Mucosa of gallbladder (tissue), 1 donor: ENCODE data around the gene THSD7B. TPM values are rescaled to one million over a fixed set of nuclear protein-coding genes. Genes with fewer than 3 reads are reported as not detected.
A peak's percentile ranks its signal among the peaks of the same experiment; 100 is the strongest.
"Not testable (repeated sequence)": the region's sequence is repeated elsewhere in the genome, so short reads cannot be mapped to it uniquely, and the experiment has no call there.

ENCODE experiments used
- DNase-seq: peaks from one replicate; pipeline ENCODE4 v3.0.0-alpha.2; 2020; ENCODE audit warnings: low spot score
- total RNA-seq: library from RNA; stranded (reverse); gene quantifications from one replicate; pipeline ENCODE4 v1.2.1, GENCODE V29; 2021
- donor health status: DM: no; HTN: no; CAD: no.

Gene THSD7B, protein sequence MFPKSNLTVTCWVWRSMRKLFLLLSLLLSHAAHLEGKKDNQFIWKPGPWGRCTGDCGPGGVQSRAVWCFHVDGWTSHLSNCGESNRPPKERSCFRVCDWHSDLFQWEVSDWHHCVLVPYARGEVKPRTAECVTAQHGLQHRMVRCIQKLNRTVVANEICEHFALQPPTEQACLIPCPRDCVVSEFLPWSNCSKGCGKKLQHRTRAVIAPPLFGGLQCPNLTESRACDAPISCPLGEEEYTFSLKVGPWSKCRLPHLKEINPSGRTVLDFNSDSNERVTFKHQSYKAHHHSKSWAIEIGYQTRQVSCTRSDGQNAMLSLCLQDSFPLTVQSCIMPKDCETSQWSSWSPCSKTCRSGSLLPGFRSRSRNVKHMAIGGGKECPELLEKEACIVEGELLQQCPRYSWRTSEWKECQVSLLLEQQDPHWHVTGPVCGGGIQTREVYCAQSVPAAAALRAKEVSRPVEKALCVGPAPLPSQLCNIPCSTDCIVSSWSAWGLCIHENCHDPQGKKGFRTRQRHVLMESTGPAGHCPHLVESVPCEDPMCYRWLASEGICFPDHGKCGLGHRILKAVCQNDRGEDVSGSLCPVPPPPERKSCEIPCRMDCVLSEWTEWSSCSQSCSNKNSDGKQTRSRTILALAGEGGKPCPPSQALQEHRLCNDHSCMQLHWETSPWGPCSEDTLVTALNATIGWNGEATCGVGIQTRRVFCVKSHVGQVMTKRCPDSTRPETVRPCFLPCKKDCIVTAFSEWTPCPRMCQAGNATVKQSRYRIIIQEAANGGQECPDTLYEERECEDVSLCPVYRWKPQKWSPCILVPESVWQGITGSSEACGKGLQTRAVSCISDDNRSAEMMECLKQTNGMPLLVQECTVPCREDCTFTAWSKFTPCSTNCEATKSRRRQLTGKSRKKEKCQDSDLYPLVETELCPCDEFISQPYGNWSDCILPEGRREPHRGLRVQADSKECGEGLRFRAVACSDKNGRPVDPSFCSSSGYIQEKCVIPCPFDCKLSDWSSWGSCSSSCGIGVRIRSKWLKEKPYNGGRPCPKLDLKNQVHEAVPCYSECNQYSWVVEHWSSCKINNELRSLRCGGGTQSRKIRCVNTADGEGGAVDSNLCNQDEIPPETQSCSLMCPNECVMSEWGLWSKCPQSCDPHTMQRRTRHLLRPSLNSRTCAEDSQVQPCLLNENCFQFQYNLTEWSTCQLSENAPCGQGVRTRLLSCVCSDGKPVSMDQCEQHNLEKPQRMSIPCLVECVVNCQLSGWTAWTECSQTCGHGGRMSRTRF (N-terminal part only)
- total RNA-seq, result 0.75 TPM

GRCh38 chr2:136765256-136766072 lies at the start of gene THSD7B:
TSS of gene THSD7B (plus strand) at chr2:136765545. CDS start at chr2:136882179, 116,634 bp downstream.
- no peak for DNase-seq

DNA sequence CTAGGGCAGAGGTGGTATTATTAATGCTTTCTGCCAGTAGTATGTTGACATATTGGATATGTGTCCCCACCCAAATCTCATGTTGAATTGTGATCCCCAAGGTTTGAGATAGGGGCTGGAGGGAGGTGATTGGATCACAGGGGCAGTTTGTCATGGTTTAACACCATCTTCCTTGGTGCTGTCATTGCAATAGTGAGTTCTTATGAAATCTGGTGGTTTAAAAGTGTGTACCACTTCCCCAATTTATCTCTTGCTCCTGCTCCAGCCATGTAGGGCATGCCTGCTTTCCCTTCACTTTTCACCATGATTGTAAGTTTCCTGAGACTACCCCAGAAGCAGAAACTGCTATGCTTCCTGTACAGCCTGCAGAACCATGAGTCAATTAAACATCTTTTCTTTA lies 47.1 kb upstream of the THSD7B start:
- no peak for DNase-seq

- DNase-seq, result peak; percentile 17
Observed at GRCh38 chr2:136727973-136728699, 37.2 kb upstream of the THSD7B start.

- no peak for DNase-seq
Observed at GRCh38 chr2:136736236-136736635, 29.1 kb upstream of the THSD7B start.

GRCh38 chr2:136738044-136738443 lies 27.3 kb upstream of the THSD7B start:
- DNase-seq, result no peak

DNA sequence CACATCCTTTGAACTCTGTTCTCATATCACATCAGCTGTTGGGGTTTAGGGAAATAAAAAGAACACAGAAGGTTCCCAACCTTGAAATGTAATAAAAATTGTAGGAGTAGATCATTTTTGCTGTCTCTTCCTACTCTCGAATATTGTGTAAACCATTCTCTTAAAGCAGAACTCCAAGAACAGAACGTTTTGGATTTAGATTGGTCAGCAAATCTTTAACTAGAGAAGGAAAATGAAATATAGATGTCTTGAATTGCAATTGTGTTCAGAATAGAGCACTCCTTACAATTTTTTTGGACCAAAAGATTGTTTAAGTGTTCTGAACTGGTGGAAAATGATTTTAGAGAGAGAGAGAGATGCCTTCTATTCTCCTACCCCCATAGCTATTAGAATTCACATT lies 23.9 kb upstream of the THSD7B start:
- no peak for DNase-seq

- no peak for DNase-seq
Observed at GRCh38 chr2:136750065-136750464, 15.3 kb upstream of the THSD7B start.

DNA sequence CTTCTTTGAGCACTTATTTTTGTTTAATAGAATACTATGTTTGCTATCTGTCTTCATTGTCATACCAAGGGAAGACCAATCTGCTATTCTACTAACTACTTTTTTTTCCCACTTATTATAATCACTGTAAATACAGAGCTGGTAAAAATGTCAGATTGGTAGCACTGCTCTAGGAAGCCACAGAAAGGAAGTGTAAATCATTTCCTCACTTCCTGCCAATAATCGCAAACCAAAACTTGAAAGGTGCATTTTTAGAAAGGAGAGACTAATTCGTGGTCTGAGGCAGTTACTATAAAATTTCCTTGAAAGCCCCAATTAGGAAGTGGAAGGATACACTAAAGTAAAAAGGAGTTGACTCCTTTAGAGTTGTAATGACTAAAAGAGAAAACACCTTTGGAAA lies 13.9 kb upstream of the THSD7B start:
- no peak for DNase-seq

DNA sequence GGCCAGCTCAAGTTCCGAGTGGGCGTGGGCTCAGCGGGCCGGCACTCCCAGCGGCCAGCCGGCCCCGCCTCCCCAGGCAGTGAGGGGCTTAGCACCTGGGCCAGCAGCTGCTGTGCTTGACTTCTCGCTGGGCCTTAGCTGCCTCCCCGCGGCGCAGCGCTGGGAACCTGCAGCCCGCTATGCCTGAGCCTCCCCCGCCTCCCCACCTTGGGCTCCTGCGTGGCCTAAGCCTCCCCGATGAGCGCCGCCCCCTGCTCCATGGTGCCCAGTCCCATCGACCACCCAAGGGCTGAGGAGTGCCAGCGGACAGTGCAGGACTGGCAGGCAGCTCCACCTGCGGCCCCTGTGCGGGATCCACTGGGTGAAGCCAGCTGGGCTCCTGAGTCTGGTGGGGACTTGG lies 6.8 kb upstream of the THSD7B start:
- DNase-seq, result not testable (repeated sequence)

GRCh38 chr2:136764452-136765255 lies 691 bp upstream of the THSD7B start:
- peak; percentile 39 for DNase-seq

GRCh38 chr2:136766073-136766404 lies 694 bp downstream of the THSD7B start:
- DNase-seq, result no peak

- DNase-seq, result no peak
Observed at GRCh38 chr2:136767030-136767429, 1.7 kb downstream of the THSD7B start.

DNA sequence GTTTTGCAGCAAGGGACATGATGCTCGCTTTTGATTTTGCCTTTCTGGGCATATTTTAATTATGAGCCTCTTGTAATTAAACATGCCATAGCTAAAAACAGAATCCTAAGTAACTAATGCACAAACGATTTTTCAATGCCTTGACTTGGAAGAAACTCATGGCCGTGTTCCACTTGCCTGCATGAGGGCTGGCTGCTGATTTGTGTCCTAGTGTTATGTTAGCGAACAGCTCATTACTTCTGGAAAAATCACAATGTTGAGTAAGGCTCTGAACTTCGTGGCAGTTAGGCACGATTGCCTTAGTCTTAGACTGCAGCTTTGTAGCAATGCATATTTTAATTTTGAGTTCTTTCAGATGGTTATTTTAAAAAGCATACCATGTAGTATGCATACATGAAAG lies 4.5 kb downstream of the THSD7B start:
- no peak for DNase-seq

- DNase-seq, result no peak
Observed at GRCh38 chr2:136770384-136770783, 5.0 kb downstream of the THSD7B start.

- DNase-seq, result no peak
Observed at GRCh38 chr2:136777391-136777790, 12.0 kb downstream of the THSD7B start.

- no peak for DNase-seq
Observed at GRCh38 chr2:136783856-136784255, 18.5 kb downstream of the THSD7B start.

GRCh38 chr2:136785215-136785614 lies 19.9 kb downstream of the THSD7B start:
- no peak for DNase-seq

- no peak for DNase-seq
Observed at GRCh38 chr2:136787970-136788369, 22.6 kb downstream of the THSD7B start.

DNA sequence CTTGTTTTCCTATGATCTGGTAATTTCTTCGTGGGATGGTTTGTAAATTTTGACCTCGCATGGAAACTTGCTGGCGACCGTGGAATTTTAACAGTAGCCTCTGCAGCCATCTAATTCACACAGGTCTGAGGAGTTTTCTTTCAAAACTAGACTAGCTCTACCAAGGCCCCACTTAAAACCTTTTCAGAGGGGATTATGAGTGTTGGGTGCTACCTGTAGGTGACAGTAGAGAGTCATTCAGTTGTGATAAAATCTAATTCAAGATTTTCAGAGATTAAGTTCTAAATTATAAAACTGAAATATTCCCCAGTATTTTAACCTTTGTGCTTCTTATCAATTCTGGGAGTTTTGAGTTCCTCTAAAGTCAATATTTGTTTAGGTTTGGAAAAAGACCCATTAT lies 31.0 kb downstream of the THSD7B start:
- DNase-seq, result no peak

DNA sequence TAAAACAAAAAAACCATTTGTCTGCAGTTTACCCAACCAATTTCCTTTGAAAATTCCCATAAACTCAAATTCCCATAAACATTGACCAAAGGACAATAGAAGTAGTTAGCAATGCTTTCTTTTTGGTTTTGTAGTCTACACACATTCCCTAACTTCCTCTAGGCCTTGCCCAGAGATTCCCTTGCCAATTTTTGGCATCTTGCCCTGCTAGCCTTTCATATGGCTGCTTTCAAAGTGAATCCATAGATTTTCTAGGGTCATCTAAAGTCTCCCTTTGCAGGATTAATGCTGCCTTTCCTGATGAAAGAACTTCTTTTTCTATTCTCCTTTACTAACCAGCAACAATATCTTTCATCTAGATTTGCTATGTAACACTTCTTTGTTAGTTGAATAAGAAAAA lies 33.4 kb downstream of the THSD7B start:
- DNase-seq, result no peak
